Stimulated activated CD8-positive, alpha-beta memory T cell treated with anti-CD3 and anti-CD28 coated beads, Interleukin-12 subunit alpha, Interleukin-12 subunit beta, amount 100 ng/mL, for 1 hour (primary cell): Measurements from ENCODE around the gene FSIP1.

ENCODE experiments used
- DNase-seq: peaks from one replicate; pipeline ENCODE4 v3.0.0-alpha.2; 2020; ENCODE audit warnings: low read depth

Gene FSIP1

DNA sequence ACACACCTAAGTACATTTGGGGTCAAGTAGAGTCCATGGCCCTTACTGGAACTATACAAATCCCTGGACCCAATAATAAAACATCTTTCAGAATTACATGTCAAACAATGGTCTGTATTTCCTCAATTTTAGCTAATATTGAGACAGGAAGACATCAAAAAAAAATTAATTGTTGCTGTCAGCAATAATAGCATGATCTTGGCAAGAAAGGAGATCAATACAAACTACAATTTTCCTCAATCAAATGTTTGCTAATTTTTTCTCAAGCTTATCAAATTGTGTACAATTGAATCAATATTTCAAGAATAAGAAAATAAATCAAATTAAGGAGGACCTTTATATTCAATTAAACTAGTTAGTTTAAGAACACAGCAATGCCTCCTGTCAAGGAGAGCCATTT lies 62.6 kb downstream of the FSIP1 start:
- no peak for DNase-seq

DNA sequence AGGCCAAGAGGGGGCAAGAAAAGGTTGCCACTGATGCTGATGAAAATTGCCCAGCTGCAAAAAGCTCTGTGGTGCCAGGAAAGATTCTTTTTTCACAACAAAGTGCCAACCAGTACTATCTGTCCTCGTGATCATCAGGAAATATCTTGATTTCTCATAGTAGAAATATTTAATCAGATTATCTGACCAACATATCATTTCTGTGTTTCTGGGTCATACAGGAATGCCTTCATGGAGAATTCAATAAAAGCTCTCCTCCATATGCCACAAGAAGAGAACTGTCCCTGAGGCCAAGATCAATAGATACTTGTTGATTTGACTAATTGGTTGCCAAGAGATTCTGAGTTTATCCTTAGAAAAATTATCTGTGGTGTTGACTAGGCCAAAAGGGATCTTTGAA lies 63.5 kb downstream of the FSIP1 start:
- no peak for DNase-seq

DNA sequence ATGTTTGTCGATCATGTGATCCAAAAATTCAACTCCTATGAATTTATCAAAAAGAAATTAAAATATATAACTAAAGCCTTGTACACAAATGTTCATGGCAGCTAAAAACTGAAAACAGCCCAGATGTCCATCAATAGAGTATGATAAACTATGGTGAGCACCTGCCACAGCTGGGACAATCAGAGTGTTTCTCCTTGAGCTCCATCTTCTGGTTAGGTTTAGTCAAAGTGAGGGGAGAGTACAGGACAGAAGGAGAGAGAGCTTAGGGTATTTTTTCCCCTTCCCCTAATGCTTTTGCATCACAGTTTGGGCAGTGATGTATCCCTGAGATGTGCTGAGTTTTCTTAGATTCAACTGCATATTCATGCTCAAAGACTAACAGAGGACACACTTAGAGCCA lies 65.5 kb downstream of the FSIP1 start:
- no peak for DNase-seq

DNA sequence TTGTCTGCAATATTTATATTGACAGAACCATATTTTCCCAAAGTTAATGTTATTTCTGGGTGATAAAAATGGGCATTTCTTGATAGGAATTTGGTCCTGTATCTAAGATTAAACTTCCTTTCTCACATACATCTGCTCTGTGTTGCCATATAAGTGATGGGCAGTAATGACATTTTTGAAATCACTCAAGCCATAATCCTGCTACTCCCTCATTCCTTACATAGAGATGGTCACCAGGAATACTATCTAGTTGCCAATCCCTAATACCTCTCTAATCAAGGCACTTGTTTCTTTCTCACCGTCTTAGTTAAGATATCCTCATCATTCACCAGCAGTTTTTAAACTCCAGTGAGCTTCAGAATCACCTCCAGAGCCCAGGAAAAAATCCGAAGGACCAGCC lies 68.4 kb downstream of the FSIP1 start:
- no peak for DNase-seq

DNA sequence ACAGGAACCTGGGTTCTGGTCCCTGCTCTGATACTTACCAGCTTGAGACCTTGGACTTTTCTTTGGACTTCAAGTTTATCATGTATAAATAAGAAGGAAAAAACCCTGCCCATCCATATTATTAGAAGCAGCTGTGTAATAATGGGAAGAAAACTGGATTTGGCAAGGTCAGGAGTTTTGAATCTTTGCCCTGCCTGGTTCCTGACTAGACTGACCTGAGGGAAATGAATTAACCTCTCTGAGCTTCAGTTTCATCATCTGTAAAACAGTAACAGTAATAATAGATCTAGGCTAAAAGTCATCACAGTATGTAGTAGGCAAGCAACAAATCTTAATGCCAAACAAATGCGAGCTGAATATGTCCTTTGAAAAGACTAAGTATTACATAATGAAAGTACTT lies 68.8 kb downstream of the FSIP1 start:
- DNase-seq = no peak

DNA sequence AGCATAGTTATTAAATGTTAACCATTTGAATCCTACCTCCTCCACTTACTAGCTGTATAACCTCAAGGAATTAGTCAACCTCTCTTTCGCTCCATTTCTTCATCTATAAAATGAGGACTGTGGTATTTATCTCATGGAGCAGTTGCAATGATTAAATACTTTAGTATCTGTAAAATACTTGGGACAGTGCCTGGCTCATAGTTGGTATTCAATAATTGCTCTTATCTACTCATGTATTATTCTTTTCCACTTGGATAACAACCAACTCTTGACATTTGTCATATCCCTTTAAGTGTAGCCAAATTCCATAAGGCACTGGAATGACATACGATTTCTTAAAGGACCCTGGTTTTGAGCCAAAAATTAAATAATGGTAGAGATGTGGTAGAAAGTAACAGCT lies 72.0 kb downstream of the FSIP1 start:
- no peak for DNase-seq

DNA sequence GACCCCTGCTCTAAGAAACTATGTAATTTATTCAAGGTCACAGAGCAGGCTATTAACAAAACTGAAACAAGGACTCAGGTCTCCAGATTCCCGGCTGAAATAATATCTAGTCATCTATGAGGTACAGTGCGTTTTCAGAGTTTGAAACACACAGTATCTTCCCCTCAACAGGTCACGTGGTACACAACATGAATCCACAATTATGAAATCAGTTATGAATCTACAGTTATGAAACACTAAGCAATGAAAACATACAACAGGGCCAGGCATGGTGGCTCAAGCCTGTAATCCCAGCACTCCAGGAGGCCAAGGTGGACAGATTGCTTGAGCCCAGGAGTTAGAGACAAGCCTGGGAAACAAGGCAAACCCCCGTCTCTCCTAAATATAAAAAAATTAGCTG lies 72.7 kb downstream of the FSIP1 start:
- DNase-seq = no peak

DNA sequence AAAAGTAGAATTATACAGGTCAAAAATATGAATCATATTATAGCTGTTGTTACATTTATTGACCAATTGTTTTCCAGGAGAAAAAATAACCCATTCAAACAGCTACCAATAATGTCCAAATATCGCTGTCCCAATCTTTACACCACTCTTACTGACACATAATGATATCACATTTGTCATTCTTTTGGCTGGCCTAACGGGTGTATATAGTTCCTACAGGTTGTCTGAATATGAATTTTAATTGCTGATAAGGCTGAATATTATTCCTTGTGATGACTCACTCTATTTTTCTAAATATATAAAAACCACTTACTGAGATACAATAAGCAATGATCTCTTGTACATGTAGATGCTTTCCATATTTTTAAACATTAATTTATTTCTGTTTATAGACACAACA lies 76.4 kb downstream of the FSIP1 start:
- DNase-seq = no peak

DNA sequence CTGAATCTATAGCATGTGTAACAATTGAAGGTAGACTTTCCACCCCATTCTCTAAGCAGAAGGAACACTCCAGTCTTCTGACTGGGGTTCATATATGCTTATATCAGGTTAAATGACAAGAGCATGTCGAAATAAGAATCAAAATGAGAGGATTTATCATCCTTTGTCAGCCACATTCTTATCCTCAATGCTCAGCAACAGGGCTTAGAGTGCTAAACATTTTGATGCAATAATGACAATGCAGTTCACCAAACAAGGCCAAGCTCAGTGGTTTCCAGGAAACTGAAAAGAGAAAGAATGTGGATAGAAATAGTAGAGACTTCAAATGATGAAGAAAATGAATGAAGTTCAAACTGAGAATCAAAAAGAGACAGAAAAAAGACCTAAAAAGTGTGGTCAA lies 78.0 kb downstream of the FSIP1 start:
- no peak for DNase-seq

DNA sequence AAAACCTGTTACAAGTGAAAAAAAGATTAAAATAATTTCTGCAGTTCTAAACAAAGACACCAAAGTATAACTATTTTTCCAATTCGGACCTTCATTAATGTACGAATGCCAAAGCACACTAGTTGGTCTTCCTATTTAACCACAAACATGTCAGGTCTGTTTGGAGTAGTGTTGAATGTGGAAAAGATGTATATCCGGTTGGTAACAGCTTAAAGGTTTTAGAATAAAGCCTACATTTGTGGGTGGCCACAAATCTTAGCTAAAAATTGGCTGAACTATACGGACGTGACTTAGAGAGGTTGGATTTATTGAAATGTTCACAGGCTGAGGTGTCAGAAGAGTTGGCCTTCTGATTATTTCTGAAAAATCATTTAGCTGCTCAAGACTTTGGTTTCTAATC lies 78.4 kb downstream of the FSIP1 start:
- DNase-seq = no peak

DNA sequence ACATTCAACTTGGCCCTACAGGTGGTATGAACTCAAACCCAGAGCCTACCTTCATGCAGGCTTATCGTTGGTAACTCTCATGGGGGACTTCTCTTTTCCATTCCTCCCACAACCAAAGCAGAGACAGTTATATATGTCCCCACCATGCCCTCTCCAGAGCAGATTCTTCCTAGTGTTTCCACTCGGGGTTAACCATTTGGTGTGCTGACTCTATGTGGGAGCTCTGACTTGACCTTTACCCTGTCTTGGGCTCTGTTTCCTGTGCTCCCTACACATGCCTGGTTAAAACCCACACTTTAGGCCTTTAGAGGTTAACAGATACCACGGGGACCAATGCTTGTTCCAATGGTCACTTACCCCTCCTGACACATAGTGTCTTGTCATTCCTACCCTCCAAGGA lies 80.7 kb downstream of the FSIP1 start:
- no peak for DNase-seq

DNA sequence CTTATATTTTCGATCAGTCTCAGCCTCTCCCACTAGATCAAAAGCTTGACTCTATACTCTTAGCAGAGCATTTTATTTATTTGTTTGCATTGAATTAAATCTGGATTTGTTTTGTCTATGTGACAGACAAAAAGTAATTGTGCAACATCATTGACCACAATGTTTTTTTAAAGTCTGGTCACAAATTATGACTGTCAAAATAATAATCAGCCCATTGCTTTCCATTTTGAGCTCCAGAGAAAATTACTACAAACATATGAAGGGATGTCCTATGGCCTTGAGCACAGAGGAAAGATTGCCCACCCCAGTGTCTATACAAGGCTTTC lies 82.3 kb downstream of the FSIP1 start:
- DNase-seq = no peak

DNA sequence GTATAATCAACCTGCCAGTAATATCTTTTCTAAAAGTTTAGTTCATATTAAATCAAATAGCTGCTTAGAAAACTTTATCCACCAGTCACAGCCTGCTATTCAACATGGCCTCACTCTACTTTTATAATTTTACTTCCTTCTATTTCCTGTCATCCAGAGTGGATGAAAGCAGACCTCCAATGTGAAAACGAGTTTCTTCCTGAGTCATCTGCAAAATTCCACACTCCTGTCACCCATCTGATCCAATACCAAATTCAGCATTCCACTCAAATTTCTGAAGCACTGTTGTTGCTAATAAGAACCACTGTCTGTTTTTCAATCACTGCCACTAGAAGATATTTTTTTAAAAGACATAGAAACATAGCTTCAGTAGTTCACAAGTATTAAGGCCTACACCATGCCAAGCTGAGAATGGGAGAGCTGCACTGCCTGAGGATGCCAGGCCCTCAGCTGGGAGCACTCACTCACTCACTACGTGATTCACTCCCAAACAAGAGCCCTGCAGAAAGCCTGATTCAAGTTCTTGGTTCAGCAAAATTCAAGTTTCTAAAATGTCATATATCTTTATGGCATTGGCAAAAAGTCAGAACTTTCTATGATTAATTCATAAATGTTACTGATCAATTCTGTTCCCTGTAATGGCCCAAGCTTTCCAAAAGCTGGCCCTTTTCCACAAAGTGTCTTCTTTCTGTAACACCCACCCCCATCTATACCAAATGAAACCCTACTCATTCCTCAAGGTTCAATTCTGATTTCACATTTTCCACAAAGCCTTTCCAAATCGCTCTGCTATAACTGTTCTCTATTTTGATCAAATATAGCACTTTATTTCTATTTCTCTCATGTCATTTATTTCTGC lies 82.9 kb downstream of the FSIP1 start:
- DNase-seq = no peak

DNA sequence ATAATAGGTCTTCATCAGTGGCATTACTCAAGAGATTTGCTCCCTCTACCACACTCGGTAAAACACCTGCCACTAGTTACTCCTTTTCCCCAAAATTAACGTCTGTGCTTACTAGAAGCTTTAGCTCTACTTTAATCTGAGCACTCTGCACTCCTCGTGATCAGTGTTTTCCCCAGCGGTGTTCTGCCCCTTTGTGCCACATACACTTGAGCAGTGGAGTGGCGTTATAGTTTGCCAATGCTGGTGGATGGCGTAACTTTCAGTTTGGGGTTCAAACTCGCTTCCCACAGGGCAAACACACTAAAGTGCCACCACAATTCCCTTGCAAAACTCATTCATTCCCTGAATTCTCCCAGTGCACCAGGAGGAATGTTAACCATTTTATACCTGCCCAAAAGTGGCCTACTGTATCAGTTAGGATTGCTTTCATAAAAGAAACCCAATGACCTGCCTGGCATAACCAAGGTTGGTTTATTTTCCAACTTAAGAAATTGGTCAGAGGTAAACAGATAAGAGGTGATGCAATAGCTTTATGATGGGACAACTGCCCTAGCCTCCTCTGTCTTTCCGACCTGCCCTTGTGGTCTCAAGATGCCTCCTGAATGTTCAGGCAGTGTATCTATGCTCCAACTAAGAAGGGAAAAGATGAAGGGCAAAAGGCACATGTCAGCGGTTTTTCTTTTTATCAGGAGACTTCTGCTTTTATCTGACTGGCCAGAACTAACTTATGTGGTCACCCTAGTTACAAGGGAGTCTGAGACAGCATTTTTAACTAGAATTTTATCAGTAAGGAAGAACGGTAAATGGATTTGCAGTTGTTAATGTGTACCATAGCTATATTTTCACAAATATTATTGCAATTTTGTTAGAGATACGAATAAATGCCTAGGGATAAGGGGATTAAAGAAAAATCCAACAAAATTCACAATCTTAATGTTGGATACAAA lies 83.9 kb downstream of the FSIP1 start:
- DNase-seq = no peak

DNA sequence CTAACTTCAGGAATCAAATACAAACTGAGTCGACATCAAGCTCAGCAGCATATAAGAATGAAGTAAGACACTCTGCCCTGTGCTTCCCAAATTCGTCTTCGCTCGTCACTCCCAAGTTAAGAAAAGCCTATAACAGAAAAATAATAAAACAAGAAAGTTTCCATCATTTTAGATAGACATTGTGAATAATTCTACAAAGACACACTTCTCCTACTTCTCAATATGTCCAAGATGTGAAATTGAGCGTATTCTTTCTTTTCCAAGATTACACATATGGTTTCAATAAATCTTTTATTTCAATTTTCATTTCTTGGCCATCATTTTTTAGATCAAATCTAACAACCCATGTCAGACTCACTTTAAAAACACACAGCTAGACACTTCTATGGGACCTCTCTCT lies 85.1 kb downstream of the FSIP1 start:
- DNase-seq = no peak

DNA sequence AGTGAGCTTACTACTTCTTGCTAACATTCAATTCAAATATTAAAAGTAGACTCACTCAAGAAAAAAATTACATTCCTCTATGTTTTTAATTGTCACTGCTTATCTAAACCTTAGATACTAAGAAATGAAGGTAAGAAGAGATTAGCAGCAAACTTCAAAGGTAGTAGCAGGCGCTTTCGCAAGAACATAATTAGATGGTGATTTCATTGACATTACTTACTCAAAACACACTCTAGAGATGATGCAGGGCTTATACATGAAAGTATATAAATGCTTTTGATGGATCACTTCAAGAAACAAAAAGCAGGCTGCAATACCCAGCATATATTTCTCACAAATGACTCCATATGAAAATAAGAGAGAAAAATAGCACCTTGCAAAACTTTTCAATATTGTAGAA lies 86.8 kb downstream of the FSIP1 start:
- no peak for DNase-seq

DNA sequence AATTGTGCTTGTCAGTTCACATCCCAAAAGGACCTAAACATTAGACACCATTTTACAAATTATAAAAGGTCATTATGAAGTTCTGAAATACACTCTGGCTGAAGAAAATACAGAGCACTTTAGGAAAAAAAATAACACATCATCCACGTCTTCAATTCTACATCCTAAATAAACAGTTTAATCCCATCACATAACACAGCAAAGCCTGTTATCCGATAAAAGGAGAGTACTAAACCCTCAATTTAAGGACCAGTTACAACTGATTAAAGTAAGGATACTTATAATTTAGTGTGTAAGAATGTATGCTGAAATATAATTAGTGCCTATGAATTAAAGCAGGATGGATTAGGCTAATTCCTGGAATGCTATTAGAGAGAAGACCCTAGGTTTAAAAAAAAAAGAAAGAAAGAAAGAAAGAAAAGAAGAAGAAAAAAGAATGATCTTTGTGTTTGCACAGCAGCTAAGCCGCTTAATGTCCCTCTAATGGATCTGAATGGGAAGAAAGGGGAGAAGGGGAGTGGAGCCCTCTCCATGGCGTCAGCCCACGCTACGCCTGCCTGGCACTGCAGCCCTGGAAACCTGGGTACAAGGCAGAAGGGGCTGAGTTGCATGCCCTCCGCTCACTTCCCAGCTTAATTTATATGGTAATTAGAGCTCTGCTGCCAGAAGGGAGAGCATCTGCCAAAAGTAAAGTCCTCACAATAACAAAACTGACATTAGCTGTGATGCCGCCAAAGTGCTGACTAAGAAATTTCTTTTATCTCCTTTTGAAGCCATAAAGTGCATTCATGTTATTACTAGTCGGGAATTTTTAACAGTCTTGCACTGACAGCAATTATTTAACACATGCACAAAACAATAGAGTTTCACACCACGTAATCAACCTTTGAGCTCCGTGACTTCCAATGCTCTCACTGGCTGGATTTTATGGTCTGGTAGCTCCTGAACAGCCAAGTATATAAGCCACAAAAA lies 90.0 kb downstream of the FSIP1 start:
- DNase-seq = no peak

DNA sequence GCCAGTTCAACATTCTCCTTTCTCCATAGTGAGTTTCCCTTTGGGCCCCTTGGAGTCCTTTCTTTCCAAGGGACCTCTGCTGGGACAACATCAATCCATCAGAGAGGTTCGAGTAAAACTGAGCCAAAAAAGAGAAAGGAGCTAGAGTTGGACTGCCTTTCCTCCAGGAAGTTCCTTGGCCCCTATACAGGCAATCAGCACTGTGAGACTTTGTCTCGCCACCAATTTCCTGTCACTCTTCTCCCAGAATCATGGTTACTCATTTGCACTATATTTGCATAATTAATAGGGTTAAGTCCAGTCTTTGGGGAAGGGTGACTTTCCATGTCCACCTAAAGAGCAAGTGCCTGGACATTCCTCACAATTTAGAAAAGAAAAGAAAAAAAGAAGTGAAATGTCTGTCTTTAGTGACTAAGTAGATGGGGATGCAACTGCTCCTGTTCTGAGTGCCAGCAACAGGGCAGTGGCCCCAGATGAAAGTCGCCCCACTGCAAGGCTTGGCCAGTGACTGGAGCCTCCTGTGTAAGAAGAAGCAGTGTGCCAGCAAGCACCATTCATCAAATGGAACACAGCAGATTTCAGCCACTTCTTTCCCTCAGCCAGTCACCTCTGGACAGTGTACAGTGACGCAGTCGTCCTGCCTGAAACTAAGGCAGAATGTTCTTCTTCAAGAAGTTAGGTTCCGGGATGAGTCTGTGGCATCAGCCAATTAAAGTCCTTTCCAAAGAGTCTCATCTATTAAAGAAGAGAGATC lies 91.6 kb downstream of the FSIP1 start:
- DNase-seq = no peak

DNA sequence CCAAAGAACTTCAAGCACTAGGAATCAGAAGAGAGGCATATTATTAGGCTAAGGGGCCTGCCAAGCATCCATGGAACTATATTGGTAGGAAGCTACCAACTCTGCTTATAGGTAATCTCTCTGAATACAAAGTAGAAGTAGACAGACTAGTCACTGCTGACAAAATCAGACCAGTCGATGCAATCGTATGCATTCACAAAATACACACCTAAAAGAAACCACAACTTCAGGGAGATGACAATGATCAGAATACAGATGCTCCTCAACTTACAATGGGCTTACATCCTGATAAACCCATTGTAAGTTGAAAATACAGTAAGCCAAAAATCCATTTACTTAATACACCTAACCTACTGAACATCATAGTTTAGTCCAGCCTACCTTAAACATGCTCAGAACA lies 94.7 kb downstream of the FSIP1 start:
- no peak for DNase-seq

DNA sequence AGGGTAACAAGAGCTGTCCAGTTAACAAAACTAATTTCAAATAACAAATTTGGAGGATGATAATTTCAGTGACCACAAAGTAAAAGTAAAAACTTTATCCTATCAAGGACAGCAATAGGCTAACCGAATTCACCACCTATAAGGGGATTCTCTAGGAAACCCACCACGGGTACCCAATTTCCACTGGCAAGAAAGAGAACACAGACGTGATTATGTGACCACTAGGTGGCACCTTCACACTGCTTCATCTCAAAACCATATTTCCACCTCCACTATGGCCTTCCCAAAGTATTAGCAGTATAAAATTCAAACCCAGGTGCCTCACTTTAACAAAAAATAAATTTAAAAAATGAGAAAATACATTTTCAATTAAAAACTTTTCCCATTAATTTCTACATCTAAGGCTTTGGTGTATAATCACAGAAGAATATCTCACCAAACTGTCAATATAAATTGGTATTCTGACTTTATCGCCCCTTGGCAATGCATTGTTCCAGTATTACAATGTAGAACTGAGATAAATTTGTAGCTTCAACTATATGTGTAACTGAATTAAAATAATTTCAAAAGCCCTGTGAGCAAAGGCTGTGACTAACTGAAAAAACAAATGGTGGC lies 96.5 kb downstream of the FSIP1 start:
- DNase-seq = peak; percentile 11

DNA sequence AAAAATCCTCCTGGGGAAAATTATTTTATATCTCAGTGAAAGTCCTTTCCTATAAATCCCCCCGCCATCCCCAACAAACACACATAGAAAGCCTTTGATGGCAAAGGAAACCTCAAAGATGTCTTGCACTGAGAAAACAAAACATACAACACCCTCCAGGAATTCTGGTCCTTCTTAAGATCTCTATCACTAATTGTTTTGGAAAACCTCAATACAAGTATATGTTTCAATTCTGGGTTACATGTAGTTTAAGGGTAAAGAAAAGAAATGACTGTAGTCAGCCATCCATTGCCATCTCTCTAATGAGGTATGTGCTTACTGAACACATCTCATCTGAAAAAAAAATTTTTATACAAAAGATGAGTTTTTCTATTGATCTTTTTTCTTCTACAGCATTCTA lies 97.3 kb downstream of the FSIP1 start:
- no peak for DNase-seq
